ENCODE measurements around the gene LRRC9.
"Not testable (repeated sequence)": the region's sequence is repeated elsewhere in the genome, so short reads cannot be mapped to it uniquely, and the experiment has no call there.

Gene LRRC9

GRCh38 chr14:59919570-59920377, at the start of gene LRRC9:
LRRC9 (plus strand) TSS chr14:59920144.
- DNase-seq: no peak

GRCh38 chr14:59870277-59871165, 49.4 kb upstream of the LRRC9 start, which contains the start of gene RTN1:
RTN1 (minus strand) TSS chr14:59870776; CDS start chr14:59870630, 146 bp downstream.
- no peak for DNase-seq

- no peak for DNase-seq
Observed at GRCh38 chr14:59871166-59871495, 48.8 kb upstream of the LRRC9 start.

GRCh38 chr14:59882957-59883356, 37.0 kb upstream of the LRRC9 start:
- DNase-seq: no peak

GRCh38 chr14:59890676-59891075, 29.3 kb upstream of the LRRC9 start:
- DNase-seq: no peak

GRCh38 chr14:59895721-59896120, 24.2 kb upstream of the LRRC9 start:
- no peak for DNase-seq

- no peak for DNase-seq
Observed at GRCh38 chr14:59897757-59898383, 22.1 kb upstream of the LRRC9 start.

- DNase-seq: no peak
Observed at GRCh38 chr14:59900556-59900955, 19.4 kb upstream of the LRRC9 start.

- DNase-seq: no peak
Observed at GRCh38 chr14:59904184-59904583, 15.8 kb upstream of the LRRC9 start.

GRCh38 chr14:59905188-59905587, 14.8 kb upstream of the LRRC9 start:
- no peak for DNase-seq

GRCh38 chr14:59912443-59912842, 7.5 kb upstream of the LRRC9 start:
- DNase-seq: no peak

- no peak for DNase-seq
Observed at GRCh38 chr14:59913187-59913586, 6.8 kb upstream of the LRRC9 start.

GRCh38 chr14:59918824-59919569, 947 bp upstream of the LRRC9 start:
- no peak for DNase-seq

GRCh38 chr14:59920378-59920683, 387 bp downstream of the LRRC9 start:
- no peak for DNase-seq

GRCh38 chr14:59925797-59926196, 5.9 kb downstream of the LRRC9 start:
- no peak for DNase-seq

- DNase-seq: no peak
Observed at GRCh38 chr14:59926534-59926933, 6.6 kb downstream of the LRRC9 start.

- no peak for DNase-seq
Observed at GRCh38 chr14:59931237-59931636, 11.3 kb downstream of the LRRC9 start.

GRCh38 chr14:59936145-59936544, 16.2 kb downstream of the LRRC9 start:
- DNase-seq: no peak

- no peak for DNase-seq
Observed at GRCh38 chr14:59939828-59940227, 19.9 kb downstream of the LRRC9 start.

GRCh38 chr14:59942296-59942862, 22.4 kb downstream of the LRRC9 start:
- not testable (repeated sequence) for DNase-seq

- no peak for DNase-seq
Observed at GRCh38 chr14:59944909-59945308, 25.0 kb downstream of the LRRC9 start.

- DNase-seq: not testable (repeated sequence)
Observed at GRCh38 chr14:59952141-59952540, 32.2 kb downstream of the LRRC9 start.

GRCh38 chr14:59957890-59958289, 37.9 kb downstream of the LRRC9 start:
- DNase-seq: not testable (repeated sequence)

All from NCI-H2081 treated with DMSO at 0.1 percent for 48 hours (cell line).